ENCODE measurements around the gene IFNAR1.

The IFNAR1 gene

GRCh38 chr21:33325222-33326067 is 675 bp downstream of the IFNAR1 start:
- H3K4me3 ChIP-seq (replicated peaks; ENCODE audit: low read depth, low read length) = peak overlapping the region; percentile 97
- TF ChIP-seq CTCF (IDR thresholded peaks at IDR 0.05; ENCODE audit: low read length, missing control alignments) = no peak
- DNase-seq (ENCODE audit: low read depth) = peak; percentile 77

GRCh38 chr21:33327326-33327725 is 2.6 kb downstream of the IFNAR1 start:
- H3K4me3 ChIP-seq (replicated peaks; ENCODE audit: low read depth, low read length) = no peak overlapping the region
- no peak for DNase-seq (ENCODE audit: low read depth)
- TF ChIP-seq CTCF (IDR thresholded peaks at IDR 0.05; ENCODE audit: low read length, missing control alignments) = no peak

- no peak overlapping the region for H3K4me3 ChIP-seq (replicated peaks; ENCODE audit: low read depth, low read length)
- DNase-seq (ENCODE audit: low read depth) = no peak
- no peak for TF ChIP-seq CTCF (IDR thresholded peaks at IDR 0.05; ENCODE audit: low read length, missing control alignments)
These were observed 3.1 kb downstream of the IFNAR1 start for GRCh38 chr21:33327792-33328433.

- H3K4me3 ChIP-seq (replicated peaks; ENCODE audit: low read depth, low read length) = no peak overlapping the region
- no peak for TF ChIP-seq CTCF (IDR thresholded peaks at IDR 0.05; ENCODE audit: low read length, missing control alignments)
- DNase-seq (ENCODE audit: low read depth) = no peak
These were observed 6.0 kb downstream of the IFNAR1 start for GRCh38 chr21:33330726-33331125.

- TF ChIP-seq CTCF (IDR thresholded peaks at IDR 0.05; ENCODE audit: low read length, missing control alignments) = no peak
- H3K4me3 ChIP-seq (replicated peaks; ENCODE audit: low read depth, low read length) = no peak overlapping the region
- no peak for DNase-seq (ENCODE audit: low read depth)
These were observed 7.4 kb downstream of the IFNAR1 start for GRCh38 chr21:33332143-33332542.

- H3K4me3 ChIP-seq (replicated peaks; ENCODE audit: low read depth, low read length) = no peak overlapping the region
- TF ChIP-seq CTCF (IDR thresholded peaks at IDR 0.05; ENCODE audit: low read length, missing control alignments) = no peak
- DNase-seq (ENCODE audit: low read depth) = no peak
These were observed 9.4 kb downstream of the IFNAR1 start for GRCh38 chr21:33334191-33334590.

Data from fibroblast of pulmonary artery (primary cell).